ENCODE results near the gene TAGLN. TPM values are rescaled to one million over a fixed set of nuclear protein-coding genes. Genes with fewer than 3 reads are reported as not detected.

The TAGLN gene
- total and polyA plus RNA-seq, 2 of the 8 experiments (the other 6 are each of a cell fraction or from before 2014, with no cell fraction given): 140 to 300 TPM

GRCh38 chr11:117238221-117238620 lies 39.1 kb downstream of the TAGLN start:
- no peak overlapping the region for H3K14ac ChIP-seq (ENCODE audit: insufficient read length)
- POLR2A ChIA-PET (ENCODE audit: partially characterized antibody): no interaction called here
- H4K5ac ChIP-seq (ENCODE audit: insufficient read length, low read depth, low read length): no peak overlapping the region
- H3K27ac ChIP-seq (ENCODE audit: low read depth, low read length): no peak overlapping the region
- H3K18ac ChIP-seq (ENCODE audit: extremely low read depth, low read length): no peak overlapping the region
- H2BK20ac ChIP-seq (ENCODE audit: low read length): no peak overlapping the region
- no peak overlapping the region for H3K9ac ChIP-seq (replicated peaks in 1 of 4; ENCODE audit: extremely low read depth in 1 of 4, low read depth in 3 of 4, low read length in 3 of 4)
- no peaks in the 10 kb centered on the region for H4K20me1 ChIP-seq (replicated peaks in 1 of 2; ENCODE audit: control insufficient read depth in 1 of 2, insufficient read depth in 2 of 2, low read length in 2 of 2)
- FAIRE-seq: no peak
- H3K4me2 ChIP-seq (ENCODE audit: insufficient read depth in 1 of 2, low read depth in 2 of 2, low read length in 2 of 2): no peak overlapping the region
- H4K8ac ChIP-seq (ENCODE audit: extremely low read depth, insufficient read depth, low read length): no peak overlapping the region
- no peak overlapping the region for H2AK5ac ChIP-seq (ENCODE audit: low read depth, low read length)
- no peak overlapping the region for H3K23ac ChIP-seq (ENCODE audit: insufficient read length)
- H3K4ac ChIP-seq (replicated peaks; ENCODE audit: insufficient read length, low read depth, low read length): no peak overlapping the region
- no peak overlapping the region for H2BK5ac ChIP-seq (ENCODE audit: low read depth, low read length)
- DNase-seq (ENCODE audit: low read depth in 1 of 2, low spot score in 2 of 2): no peak
- no peak overlapping the region for H4K91ac ChIP-seq (replicated peaks; ENCODE audit: insufficient read length, low read length)
- CTCF ChIA-PET (ENCODE audit: partially characterized antibody): interaction anchor here (0.6 kb wide), 1 partner anchor 157 kb away, joined by 3 read pairs; no protein-coding TSS in a partner anchor
- H3K79me1 ChIP-seq (ENCODE audit: low read depth, low read length): no peaks in the 10 kb centered on the region
- H3K9me3 ChIP-seq (ENCODE audit: insufficient read depth in 2 of 2, low read depth in 1 of 2, low read length in 1 of 2): no peaks in the 10 kb centered on the region
- H3K36me3 ChIP-seq (ENCODE audit: control insufficient read depth in 2 of 4, insufficient read depth in 4 of 4, low read length in 3 of 4): peaks cover 0 to 30% (median 10%) of the 10 kb centered on the region in 4 experiments; a peak in 6 of 8 replicates
- H3K4me3 ChIP-seq (ENCODE audit: extremely low read depth in 1 of 4, insufficient read depth in 2 of 4, low read depth in 3 of 4, low read length in 4 of 4): no peak overlapping the region
- H3K56ac ChIP-seq (replicated peaks; ENCODE audit: insufficient read length, low read depth, low read length): no peak overlapping the region
- peaks cover 0 to under 1% (median under 1%) of the 10 kb centered on the region in 4 experiments; a peak in 2 of 7 replicates for H3K4me1 ChIP-seq (replicated peaks in 1 of 4; ENCODE audit: control insufficient read depth in 3 of 4, insufficient read depth in 4 of 4, low read length in 3 of 4)
- no peak overlapping the region for H2BK15ac ChIP-seq (ENCODE audit: low read length)
- WGBS, 2 experiments (ENCODE audit: extremely low coverage in 1 of 2, insufficient coverage in 1 of 2, insufficient read length in 1 of 2, insufficient replicate concordance in 2 of 2, low coverage in 1 of 2, low lambda C conversion rate in 2 of 2, missing lambda C conversion rate in 1 of 2): 97% methylated on average over 5 of the region's 5 CpGs; no CpG with 5 or more reads in 1 of the 2 experiments
- no peak overlapping the region for H2BK12ac ChIP-seq (ENCODE audit: low read depth, low read length)
- H3K79me2 ChIP-seq (ENCODE audit: control insufficient read depth in 1 of 2, insufficient read depth in 2 of 2, low read length in 2 of 2): peaks cover 0 to 20% of the 10 kb centered on the region in 2 experiments; a peak in 2 of 4 replicates
- TF ChIP-seq ASH2L (IDR thresholded peaks at IDR 0.05; ENCODE audit: low read length) (no peak), SIN3A (conservative IDR thresholded peaks at IDR 0.05 in 1 of 2, IDR thresholded peaks at IDR 0.05 in 1 of 2; ENCODE audit: low read depth in 1 of 2, low read length in 2 of 2) (no peak), HDAC6 (IDR thresholded peaks at IDR 0.05; ENCODE audit: low read depth, low read length) (no peak), CTBP2 (IDR thresholded peaks at IDR 0.05; ENCODE audit: borderline replicate concordance, insufficient read depth, insufficient read length, low read length) (no peak), TAF7 (optimal IDR thresholded peaks at IDR 0.05; ENCODE audit: borderline replicate concordance, low read depth, low read length) (no peak), RBBP5 (IDR thresholded peaks at IDR 0.05; ENCODE audit: borderline replicate concordance, low read depth, low read length) (no peak), TEAD4 (IDR thresholded peaks at IDR 0.05; ENCODE audit: low read depth, low read length) (no peak), TBP (IDR thresholded peaks at IDR 0.05; ENCODE audit: low read depth, low read length) (no peak), TCF12 (IDR thresholded peaks at IDR 0.05; ENCODE audit: low read depth, low read length) (no peak)
- H3K27me3 ChIP-seq (replicated peaks in 1 of 4; ENCODE audit: control insufficient read depth in 3 of 4, extremely low read depth in 1 of 4, insufficient read depth in 3 of 4, low read length in 3 of 4): no peaks in the 10 kb centered on the region
- no peak overlapping the region for H2BK120ac ChIP-seq (replicated peaks; ENCODE audit: low read depth, low read length)
- H3K23me2 ChIP-seq (ENCODE audit: low read depth, low read length): no peaks in the 10 kb centered on the region
- H2AFZ ChIP-seq (ENCODE audit: low read length): no peak overlapping the region
